HG03025 (cell line): ENCODE data around the gene TGM2.

Source experiments
- ATAC-seq: cut with Tn5 transposase; IDR thresholded peaks from one replicate; pipeline ENCODE4 v1.9.1; 2021; ENCODE audit warnings: mild to moderate bottlenecking, moderate library complexity; ENCODE audit not compliant: unreplicated experiment, low FRiP score

The TGM2 gene

GRCh38 chr20:38165089-38165965 lies at the start of gene TGM2:
TSS of gene TGM2 (minus strand) at chr20:38165270. CDS start at chr20:38165198, 72 bp downstream.
- peak; percentile 57 for ATAC-seq

GRCh38 chr20:38214256-38215193 lies 49.5 kb upstream of the TGM2 start:
- no peak for ATAC-seq

DNA sequence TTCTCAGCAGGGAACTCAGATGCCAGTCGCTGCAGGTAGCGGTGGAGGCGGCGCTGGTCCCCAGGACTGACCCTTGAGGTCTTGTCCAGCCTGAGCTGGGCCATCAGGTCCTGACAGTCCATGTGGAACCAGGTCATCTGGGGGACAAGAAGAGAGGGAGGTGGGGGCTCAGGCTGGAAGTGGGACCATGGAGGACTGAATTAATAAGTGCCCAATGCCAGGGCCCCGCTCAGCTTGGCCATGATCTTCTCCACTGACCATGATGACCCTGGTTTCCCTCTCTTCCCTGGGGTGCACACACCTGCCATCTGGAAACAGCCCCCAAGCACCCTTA lies 48.5 kb upstream of the TGM2 start:
- no peak for ATAC-seq

DNA sequence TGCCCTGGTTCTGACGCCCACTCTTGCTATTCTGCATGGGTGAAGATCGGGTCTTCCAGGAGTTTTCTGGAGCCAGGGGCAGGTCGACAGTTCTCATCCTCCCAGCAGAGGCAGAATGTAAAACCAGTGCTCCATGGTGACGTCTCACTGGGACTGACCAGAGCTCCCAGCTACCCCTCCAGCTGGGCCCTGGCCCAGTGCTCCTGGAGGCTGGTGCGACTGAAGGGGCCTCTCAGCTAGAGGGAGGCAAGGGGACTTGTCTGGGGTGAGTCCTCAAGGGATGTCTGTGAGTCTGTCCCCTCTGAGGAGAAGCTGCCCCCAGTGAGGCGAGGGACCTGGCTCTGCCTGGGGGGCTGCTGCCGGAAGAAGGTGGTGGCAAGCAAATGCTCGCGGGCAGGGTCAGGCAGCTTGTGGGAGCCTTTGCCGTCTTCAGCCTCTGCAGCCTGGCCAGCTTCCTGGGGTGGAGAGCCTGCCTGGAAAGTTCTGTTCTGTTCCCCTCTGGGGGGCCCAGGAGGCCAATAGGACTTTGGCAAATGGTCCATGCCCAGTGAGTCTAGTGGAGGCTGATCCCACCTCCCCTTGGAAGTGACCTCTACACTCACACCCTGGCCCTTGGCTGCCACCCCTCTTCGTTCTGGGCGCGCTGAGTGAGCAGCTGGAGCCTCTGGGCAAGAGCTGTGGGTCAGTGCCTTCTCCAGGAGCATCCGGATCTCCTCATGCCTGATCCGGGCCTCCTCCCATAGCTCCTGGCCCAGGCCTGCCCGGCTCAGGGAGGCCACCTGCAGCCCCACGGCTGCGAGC lies 47.9 kb upstream of the TGM2 start:
- ATAC-seq = no peak

- no peak for ATAC-seq
Observed at GRCh38 chr20:38211200-38212097, 46.4 kb upstream of the TGM2 start.

GRCh38 chr20:38210741-38211140 lies 45.7 kb upstream of the TGM2 start:
- no peak for ATAC-seq

GRCh38 chr20:38209736-38210405 lies 44.8 kb upstream of the TGM2 start:
- no peak for ATAC-seq

- no peak for ATAC-seq
Observed at GRCh38 chr20:38209054-38209675, 44.1 kb upstream of the TGM2 start.

GRCh38 chr20:38208523-38208922 lies 43.5 kb upstream of the TGM2 start:
- no peak for ATAC-seq

GRCh38 chr20:38208088-38208487 lies 43.0 kb upstream of the TGM2 start:
- no peak for ATAC-seq

DNA sequence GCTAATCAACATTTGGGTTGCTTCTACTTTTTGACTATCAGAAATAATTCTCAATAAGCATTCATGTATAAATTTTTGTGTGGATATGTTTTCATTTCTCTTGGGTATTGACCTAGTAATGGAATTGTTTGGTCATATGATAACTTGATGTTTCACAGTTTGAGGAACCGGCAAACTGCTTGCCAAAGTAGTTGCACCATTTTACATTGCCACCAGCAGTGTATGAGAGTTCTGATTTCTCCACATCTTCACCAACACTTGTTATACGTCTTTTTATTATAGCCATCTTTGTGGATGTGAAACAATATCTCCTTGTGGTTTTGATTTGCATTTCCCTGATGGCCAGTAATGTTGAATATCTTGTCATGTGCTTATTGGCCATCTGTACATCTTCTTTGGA lies 42.6 kb upstream of the TGM2 start:
- no peak for ATAC-seq

GRCh38 chr20:38205001-38205400 lies 39.9 kb upstream of the TGM2 start:
- ATAC-seq = no peak

GRCh38 chr20:38203981-38204357 lies 38.9 kb upstream of the TGM2 start:
- ATAC-seq = no peak

DNA sequence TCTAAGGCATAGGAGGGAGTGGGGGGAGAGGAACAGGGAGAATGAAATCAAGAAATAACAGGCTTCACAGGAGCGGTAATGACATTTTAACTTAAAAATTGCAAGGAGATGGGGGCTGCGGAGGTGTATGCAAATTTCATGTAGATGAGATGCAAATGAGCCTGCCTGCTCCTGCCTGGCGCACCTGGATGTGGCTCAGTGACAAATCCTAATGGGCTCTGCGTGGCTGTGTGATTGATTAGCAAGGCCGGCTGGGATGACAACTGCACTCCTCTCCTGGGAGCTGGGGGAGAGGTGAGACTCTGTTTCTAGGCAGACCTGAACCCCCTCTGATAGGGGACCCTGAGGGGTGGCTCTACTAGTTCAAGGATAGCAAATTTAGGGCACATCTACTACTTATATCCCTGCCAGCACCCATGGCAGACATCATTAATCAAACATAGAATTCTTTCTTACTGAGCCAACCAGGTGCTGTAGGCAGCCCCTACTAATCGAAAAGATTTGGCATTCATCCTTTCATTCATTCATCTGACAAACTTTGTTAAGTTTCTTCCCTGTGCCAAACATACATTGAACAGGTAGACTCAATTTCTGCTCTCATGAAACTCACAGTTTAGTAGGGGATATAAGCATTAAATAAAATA lies 38.4 kb upstream of the TGM2 start:
- ATAC-seq = no peak

DNA sequence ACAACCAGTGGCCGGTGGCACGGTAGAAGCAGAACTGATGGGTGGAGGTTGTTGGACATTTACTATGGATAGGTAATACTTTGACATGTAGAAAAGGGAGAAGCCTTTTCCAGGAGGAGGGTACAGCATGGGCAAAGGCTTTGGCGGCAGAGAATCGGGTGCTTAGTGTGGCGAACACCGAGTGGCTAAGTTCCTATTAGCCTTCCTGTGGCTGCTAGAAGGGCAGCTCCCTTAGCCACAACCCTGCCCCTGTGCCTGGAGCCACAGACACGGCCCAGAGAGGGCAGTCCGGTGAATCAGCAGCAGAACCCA lies 37.9 kb upstream of the TGM2 start:
- ATAC-seq = no peak

GRCh38 chr20:38202153-38202981 lies 37.3 kb upstream of the TGM2 start:
- no peak for ATAC-seq

DNA sequence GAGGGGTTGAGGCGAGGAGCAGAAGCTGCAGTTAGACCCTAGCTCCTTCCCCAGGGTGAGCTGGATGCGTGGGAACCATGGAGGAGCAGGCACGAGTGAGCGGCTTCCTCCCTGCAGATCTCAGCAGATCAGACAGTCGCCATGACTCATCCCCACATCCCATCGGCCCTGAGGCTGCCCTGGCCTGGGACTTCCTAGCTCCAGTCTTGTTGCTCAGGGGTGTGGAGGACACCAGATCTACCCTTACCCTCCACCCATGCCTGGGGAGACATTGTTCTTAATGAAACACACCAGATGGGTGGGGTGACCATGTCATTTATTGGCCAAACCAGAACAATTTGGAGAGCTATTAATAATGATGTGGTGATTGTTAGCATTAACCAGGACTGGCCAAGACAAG lies 36.3 kb upstream of the TGM2 start:
- ATAC-seq = no peak

DNA sequence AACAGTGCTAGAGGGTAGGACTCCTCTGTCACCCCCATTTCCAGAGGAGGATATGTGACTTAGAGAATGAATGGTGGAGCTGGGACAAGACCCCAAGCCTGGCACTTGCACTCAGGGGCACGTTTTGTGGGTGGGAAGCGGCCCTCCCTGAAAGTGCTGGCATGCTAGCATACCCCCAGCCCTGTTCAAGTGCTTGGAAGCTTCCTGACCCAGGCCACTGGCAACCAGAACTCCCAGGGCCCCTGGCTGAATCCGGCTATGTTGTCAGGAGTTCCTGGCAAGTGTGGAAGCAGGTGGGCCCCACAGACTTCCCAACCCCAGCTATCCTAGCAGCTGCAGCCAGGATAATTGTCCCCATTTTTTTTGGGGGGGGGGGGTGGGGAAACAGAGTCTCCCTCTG lies 35.6 kb upstream of the TGM2 start:
- no peak for ATAC-seq
